Natural killer cell treated with Interleukin-12 subunit alpha and Interleukin-12 subunit beta and Interleukin-15 and Interleukin-18, amount 100 ng/mL, for 72 hours (primary cell): ENCODE measurements around the gene HAGHL. TPM values are rescaled to one million over a fixed set of nuclear protein-coding genes. Genes with fewer than 3 reads are reported as not detected.
"Not testable (repeated sequence)": the region's sequence is repeated elsewhere in the genome, so short reads cannot be mapped to it uniquely, and the experiment has no call there.

Experiments
- ATAC-seq, 2 donors: fragments of 150-1000 bp; cut with Tn5 transposase in 1 of 2; sonication (Bioruptor Pico), chemical (Tn5 transposase) in 1 of 2; 2 replicates each; pipeline ENCODE4 v1.10.0; 2021
- DNase-seq: peaks from one replicate; pipeline ENCODE4 v3.0.0; 2022; ENCODE audit warnings: low spot score
- H3K27ac Mint-ChIP-seq, 2 donors: 1 replicate in 1 of 2; 2 replicates in 1 of 2; pipeline ENCODE4 v1.8.0; 2022; ENCODE audit warnings: mixed read lengths in 2 of 2, mild to moderate bottlenecking in 1 of 2, moderate library complexity in 1 of 2
- H3K27me3 Mint-ChIP-seq, 2 donors: 1 replicate in 1 of 2; 2 replicates in 1 of 2; pipeline ENCODE4 v1.8.0; 2022; ENCODE audit warnings: mixed read lengths in 2 of 2
- H3K36me3 Mint-ChIP-seq: one replicate; pipeline ENCODE4 v1.8.0; 2022; ENCODE audit warnings: mixed read lengths
- H3K4me1 Mint-ChIP-seq, 2 donors: 1 replicate in 1 of 2; 2 replicates in 1 of 2; pipeline ENCODE4 v1.8.0; 2022; ENCODE audit warnings: low read depth in 2 of 2, mixed read lengths in 2 of 2, mild to moderate bottlenecking in 1 of 2
- H3K4me3 Mint-ChIP-seq: one replicate; pipeline ENCODE4 v1.8.0; 2022; ENCODE audit warnings: mixed read lengths
- H3K9me3 Mint-ChIP-seq: 2 replicates; pipeline ENCODE4 v1.8.0; 2022; ENCODE audit warnings: mixed read lengths
- total RNA-seq, 2 donors: library from RNA; stranded (reverse); gene quantifications; one replicate each; pipeline ENCODE4 v1.2.3, GENCODE V29; 2022

HAGHL gene
- total RNA-seq, 2 donors from 2014 or later: 5.4 to 15.3 TPM

DNA sequence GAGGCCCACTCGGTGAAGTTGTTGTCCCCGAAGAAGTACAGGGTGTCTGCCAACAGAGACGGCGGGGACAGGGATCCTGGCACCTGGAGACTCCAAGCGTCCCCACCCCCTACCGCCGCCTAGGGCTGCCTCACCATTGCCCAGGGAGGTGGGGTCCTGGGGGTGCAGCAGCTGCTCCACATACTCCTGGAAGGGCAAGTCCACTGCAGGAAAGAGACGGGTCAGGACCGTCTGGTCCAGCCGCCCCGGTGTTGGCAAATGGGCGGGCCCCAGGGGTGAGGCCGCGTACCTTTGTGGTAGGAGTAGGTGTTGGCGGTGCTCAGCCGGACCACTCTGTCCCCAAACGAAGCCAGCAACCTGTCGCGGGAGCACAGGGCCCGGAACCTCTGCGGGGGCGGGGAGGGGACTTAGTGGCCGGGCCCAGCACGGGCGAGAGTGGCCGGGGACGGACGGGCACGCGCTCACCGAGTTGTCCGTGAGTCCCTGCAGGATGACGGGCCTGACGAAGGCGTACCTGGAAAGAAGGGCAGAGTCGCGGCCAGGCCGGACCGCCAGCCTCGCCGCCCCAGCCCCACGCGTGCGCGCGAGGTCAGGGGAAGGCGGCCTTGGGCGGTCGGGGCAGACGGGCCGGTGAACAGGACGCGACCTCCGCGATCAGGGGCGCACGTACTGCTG lies 43.4 kb upstream of the HAGHL start:
- Mint-ChIP-seq H3K4me3 (peak overlapping the region; percentile 77), H3K9me3 (no peaks in the 10 kb centered on the region), H3K36me3 (no peaks in the 10 kb centered on the region), H3K27me3 (no peaks in the 10 kb centered on the region), H3K4me1 (peaks cover 11 to 13% of the 10 kb centered on the region in 2 donors), H3K27ac (no peak overlapping the region)
- ATAC-seq (no peak), DNase-seq (no peak)

DNA sequence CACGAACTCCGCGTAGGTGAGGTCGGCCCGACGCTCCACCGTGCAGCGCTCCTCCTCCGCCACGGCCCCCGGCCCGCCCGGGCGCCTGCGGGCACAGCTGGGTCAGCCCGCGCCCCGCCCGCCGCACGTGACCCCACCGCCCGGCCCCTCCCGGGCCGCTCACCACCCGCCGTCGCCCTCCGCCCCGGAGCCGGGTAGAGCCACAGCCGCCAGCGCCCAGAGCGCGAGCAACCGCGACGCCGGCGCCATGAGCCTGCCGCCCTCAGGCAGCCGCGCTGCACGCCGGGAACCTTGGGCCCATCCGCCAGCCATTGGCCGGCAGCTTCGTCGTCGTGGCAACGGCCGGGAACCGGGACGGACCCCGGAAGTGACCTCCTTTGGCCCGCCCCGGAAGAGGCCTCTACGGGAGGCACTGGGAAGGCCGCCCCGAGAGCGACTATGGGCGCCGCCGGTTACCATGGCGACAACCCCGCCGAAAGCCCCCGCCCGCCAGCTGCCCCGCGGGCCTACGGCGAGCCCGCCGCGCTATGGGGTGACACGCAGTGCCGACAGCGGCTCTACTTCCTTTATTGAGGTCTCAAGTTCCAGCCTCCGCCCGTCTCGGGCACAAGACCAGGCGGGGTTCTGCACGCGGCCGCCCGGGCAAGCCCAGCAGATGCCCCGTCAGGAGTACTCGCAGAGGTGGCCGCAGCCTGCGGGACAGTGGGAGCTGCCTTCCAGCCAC lies 42.7 kb upstream of the HAGHL start, which contains the start of gene JMJD8:
Gene JMJD8 (minus strand): TSS at position 264 of the 724 bp plus-strand sequence. CDS start 15 bp downstream, at position 249.
- Mint-ChIP-seq H3K36me3 (no peaks in the 10 kb centered on the region), H3K4me1 (peaks cover 9 to 11% of the 10 kb centered on the region in 2 donors), H3K27ac (peak within 1 kb of the TSS in 1 of 2 donors; percentile 44), H3K9me3 (no peaks in the 10 kb centered on the region), H3K27me3 (no peaks in the 10 kb centered on the region), H3K4me3 (peak within 1 kb of the TSS; percentile 77)
- ATAC-seq: peak; percentile 83 to 88
- peak; percentile 98 for DNase-seq

DNA sequence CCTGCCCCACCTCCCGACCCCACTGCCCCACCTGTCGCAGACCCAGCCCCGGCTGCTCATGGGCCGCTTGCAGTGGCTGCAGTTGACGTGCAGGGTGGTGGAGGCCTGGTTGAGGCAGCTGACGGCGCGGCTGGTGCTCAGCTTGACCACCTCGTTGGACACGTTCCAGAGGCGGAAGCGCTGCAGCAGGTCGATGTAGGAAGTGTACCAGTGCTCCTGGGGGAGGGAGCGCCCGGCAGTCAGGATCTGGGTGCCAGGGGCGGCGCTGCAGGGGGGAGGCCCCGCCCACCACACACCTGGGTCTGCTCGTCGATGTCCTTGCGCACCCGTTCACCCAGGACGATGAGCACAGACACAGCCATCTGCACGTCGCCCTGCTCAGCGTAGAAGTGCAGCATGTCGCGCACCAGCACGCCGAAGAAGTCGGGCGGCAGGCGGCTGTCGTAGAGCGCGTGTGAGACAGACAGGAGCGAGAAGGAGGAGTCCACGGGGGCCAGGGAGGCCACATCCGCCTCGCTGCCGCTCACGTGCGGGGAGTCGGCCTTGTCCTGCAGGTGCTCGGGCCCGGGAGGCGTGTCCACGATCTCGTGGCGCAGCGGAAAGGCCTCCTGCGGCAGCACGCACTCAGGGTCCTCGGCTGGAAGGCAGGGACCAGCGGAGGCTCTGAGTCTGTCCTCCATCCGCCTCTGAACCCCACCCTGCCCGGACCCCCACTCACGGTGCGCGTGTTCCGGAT lies 41.8 kb upstream of the HAGHL start:
- no peaks in the 10 kb centered on the region for H3K9me3 Mint-ChIP-seq
- DNase-seq (no peak), ATAC-seq (no peak)
- no peak overlapping the region for H3K4me3 Mint-ChIP-seq
- H3K4me1 Mint-ChIP-seq: peaks cover 4 to 9% of the 10 kb centered on the region in 2 donors
- no peaks in the 10 kb centered on the region for H3K27me3 Mint-ChIP-seq
- peak overlapping the region in 1 of 2 donors; percentile 44 for H3K27ac Mint-ChIP-seq
- no peaks in the 10 kb centered on the region for H3K36me3 Mint-ChIP-seq

DNA sequence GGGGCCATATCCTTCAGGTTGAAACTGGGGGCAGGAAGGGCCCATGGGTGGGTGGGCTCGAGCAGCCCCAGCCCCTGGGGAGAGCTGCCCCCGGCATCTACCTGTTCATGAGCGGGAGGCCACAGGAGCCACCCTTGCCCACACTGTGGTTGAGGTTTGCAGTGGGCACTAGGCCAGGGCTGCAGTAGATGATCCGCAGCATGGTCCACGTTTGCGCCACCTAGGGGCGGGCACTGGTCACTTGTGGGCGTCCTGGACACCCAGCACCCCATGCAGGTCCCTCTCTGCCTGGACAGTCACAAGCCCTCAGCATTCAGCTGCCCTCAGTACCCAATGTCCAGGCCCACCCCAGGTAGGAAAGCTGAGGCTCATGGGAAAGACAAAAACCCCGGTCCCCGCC lies 40.9 kb upstream of the HAGHL start:
- Mint-ChIP-seq H3K36me3 (no peaks in the 10 kb centered on the region), H3K4me3 (no peak overlapping the region), H3K4me1 (peaks cover 4 to 12% of the 10 kb centered on the region in 2 donors), H3K27ac (no peak overlapping the region), H3K9me3 (no peaks in the 10 kb centered on the region), H3K27me3 (no peaks in the 10 kb centered on the region)
- ATAC-seq (no peak), DNase-seq (no peak)

DNA sequence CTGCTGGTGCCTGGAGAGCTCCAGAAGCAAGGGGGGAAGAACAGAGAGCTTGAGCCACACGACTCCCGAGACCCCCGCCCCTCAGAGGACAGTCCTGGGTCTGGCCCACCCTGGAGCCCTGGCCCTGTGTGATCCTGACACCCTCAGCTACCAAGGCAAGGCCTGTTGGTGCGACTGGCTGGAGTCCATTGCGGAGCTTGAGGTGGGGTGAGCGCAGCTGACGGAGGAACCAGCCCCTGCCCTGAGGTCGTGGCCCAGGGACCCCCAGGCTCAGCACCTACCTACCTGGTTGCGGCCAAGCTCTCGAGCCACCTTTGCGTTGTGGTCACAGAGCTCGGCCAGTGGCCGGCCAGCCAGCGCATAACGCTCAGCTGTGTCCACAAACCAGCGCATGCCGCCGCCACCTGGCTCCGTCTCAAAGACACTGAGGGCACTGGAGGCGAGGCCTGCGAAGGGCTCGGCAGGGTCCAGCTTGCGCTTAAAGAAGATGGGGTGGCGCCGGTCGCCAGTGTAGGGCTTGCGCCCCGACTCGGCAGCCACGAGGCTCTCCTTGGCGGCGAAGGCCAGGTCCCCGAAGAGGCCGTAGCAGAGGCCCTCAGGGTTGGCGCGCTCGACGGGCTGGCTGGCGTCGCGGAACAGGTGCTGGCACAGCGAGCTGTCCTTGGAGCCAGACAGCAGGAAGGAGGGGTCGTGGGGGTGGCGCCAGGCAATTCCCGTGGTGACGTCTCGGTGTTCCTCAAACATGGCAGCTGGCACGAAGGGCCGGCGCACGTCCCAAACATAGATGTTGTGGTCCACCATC lies 40.2 kb upstream of the HAGHL start:
- Mint-ChIP-seq H3K4me1 (peaks cover 4 to 10% of the 10 kb centered on the region in 2 donors), H3K9me3 (no peaks in the 10 kb centered on the region), H3K36me3 (no peaks in the 10 kb centered on the region), H3K27ac (no peak overlapping the region), H3K27me3 (no peaks in the 10 kb centered on the region), H3K4me3 (no peak overlapping the region)
- ATAC-seq (no peak), DNase-seq (no peak)

DNA sequence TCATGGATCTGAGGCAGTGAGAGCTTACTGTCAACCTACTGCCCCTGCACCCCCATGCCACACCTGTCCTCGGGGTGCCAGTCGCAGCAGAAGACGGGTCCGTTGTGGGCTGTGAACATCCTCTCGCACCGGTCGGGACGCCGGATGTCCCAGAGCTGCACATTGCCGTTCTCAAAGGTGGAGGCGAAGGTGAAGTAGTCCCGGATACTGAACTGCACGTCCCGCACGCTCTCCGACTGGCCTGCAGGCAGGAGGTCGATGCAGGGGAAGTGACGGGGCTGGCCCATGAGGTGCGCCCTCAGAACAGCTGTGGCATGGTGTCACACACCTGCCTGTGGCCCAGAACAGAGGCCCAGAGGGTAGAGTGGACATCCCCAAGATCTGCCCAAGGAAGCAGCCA lies 39.4 kb upstream of the HAGHL start:
- no peak overlapping the region for H3K27ac Mint-ChIP-seq
- no peak overlapping the region for H3K4me3 Mint-ChIP-seq
- peaks cover 2 to 10% of the 10 kb centered on the region in 2 donors for H3K4me1 Mint-ChIP-seq
- DNase-seq: no peak
- no peaks in the 10 kb centered on the region for H3K9me3 Mint-ChIP-seq
- no peaks in the 10 kb centered on the region for H3K36me3 Mint-ChIP-seq
- no peak for ATAC-seq
- H3K27me3 Mint-ChIP-seq: peaks cover 0 to 3% of the 10 kb centered on the region in 2 donors

DNA sequence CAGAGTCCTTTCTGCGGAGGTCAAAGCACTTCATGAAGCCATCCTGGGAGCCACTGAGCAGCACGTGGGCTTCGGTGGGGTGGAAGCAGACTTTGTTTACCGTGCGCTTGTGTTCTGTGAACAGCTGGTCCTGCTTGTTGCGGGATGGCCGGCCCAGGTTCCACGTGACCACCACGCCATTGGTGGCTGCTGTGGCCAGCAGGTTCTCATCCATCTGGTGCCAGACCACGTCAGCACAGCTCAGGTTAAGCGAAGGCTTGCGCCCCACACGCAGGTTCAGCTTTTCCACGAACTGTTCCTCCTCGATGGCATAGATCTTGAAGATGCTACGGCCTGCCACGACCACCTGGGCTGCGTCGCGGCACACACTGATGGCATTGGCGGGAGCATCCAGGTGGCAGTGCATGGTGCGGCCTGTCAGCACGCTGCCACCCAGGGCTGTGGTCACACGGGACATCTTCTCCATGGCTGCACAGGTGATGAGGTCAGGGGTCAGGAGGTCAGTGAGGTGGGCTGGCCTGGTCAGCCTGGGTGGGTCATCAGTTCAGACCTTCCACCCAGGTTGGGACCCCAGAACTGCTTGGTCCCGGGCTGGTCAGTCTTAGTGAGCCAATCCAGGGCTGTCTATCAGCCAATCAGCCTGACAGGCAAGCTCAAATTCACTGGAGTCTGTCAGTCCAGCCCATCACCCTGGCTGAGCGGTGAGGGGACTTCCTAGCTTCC lies 37.6 kb upstream of the HAGHL start:
- H3K27me3 Mint-ChIP-seq: peaks cover 0 to 6% of the 10 kb centered on the region in 2 donors
- peak overlapping the region; percentile 76 to 90 for H3K27ac Mint-ChIP-seq
- no peak for ATAC-seq
- peak overlapping the region; percentile 92 for H3K4me3 Mint-ChIP-seq
- no peaks in the 10 kb centered on the region for H3K36me3 Mint-ChIP-seq
- H3K4me1 Mint-ChIP-seq: peaks cover 0 to 10% of the 10 kb centered on the region in 2 donors
- no peaks in the 10 kb centered on the region for H3K9me3 Mint-ChIP-seq
- no peak for DNase-seq

DNA sequence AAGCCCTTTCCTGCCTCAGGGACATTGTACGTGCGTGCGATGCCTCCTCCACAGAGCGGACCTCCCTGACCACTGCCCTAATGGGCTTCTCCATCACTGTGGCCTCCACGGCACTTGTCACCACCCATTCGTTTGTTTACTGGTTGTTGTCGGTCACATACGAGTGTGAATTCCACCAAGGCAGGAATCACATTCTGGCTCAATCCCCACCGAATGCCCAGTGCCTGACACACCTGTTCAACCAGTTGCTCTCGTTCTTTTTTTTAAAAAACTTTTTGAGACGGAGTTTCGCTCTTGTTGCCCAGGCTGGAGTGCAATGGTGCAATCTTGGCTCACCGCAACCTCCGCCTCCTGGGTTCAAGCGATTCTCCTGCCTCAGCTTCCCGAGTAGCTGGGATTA lies 35.7 kb upstream of the HAGHL start:
- H3K9me3 Mint-ChIP-seq, DNase-seq, ATAC-seq, H3K36me3 Mint-ChIP-seq, H3K27me3 Mint-ChIP-seq: not testable (repeated sequence)
- peak overlapping the region; percentile 76 to 90 for H3K27ac Mint-ChIP-seq
- peak overlapping the region; percentile 60 for H3K4me3 Mint-ChIP-seq
- H3K4me1 Mint-ChIP-seq: peaks cover 3 to 10% of the 10 kb centered on the region in 2 donors

DNA sequence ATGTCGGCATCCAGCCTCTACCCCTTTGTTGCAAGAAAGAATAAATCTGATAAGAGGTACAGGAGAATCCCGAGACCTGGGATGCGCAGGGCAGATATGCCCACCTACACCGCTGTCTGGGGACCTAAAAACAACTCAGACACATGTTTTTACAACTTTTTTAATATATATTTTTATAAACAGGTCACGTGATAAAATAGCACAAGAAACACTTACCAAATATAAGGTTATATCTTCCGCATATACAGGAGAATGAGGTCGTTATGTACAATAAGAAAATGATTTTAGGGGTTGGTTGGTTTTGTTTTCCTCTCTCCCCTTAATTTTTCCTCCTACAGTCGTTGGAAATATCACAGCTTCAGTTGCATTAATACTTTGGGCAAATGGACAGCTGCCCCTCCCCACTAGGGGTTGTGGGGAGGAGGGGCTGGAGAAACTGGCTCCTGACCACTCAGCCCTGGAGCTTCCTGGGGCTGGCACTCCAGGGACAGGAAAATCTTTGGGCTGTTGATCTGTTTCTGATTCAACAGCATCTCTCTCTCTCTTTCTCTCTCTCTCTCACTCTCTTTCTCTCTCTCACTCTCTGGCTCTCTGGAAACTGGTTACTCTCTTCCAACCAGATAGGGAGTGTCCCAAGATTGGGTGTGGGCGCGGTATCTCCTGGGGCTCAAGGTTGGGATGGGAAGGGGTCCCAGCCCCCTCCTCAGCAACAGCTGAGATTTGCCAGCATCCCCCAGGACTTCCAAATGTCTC lies 34.4 kb upstream of the HAGHL start:
- Mint-ChIP-seq H3K4me1 (peaks cover 3 to 10% of the 10 kb centered on the region in 2 donors), H3K4me3 (peak overlapping the region; percentile 35), H3K36me3 (no peaks in the 10 kb centered on the region), H3K27me3 (peaks cover 0 to 8% of the 10 kb centered on the region in 2 donors), H3K27ac (no peak overlapping the region), H3K9me3 (no peaks in the 10 kb centered on the region)
- ATAC-seq (no peak), DNase-seq (no peak)

- ATAC-seq: no peak
- DNase-seq: no peak
- Mint-ChIP-seq H3K4me3 (no peak overlapping the region), H3K4me1 (peaks cover 3 to 10% of the 10 kb centered on the region in 2 donors), H3K27ac (no peak overlapping the region), H3K9me3 (no peaks in the 10 kb centered on the region), H3K27me3 (peaks cover 0 to 8% of the 10 kb centered on the region in 2 donors), H3K36me3 (no peaks in the 10 kb centered on the region)
Observed at GRCh38 chr16:693364-693763, 33.5 kb upstream of the HAGHL start.

GRCh38 chr16:693766-694165 lies 33.1 kb upstream of the HAGHL start:
- Mint-ChIP-seq H3K4me3 (no peak overlapping the region), H3K9me3 (no peaks in the 10 kb centered on the region), H3K27ac (no peak overlapping the region)

GRCh38 chr16:694187-694862 lies 32.6 kb upstream of the HAGHL start:
- ATAC-seq (no peak), DNase-seq (no peak)
- no peak overlapping the region for H3K4me3 Mint-ChIP-seq
- H3K4me1 Mint-ChIP-seq: peaks cover 3 to 10% of the 10 kb centered on the region in 2 donors
- H3K27ac Mint-ChIP-seq: no peak overlapping the region
- no peaks in the 10 kb centered on the region for H3K9me3 Mint-ChIP-seq
- H3K27me3 Mint-ChIP-seq: peaks cover 0 to 8% of the 10 kb centered on the region in 2 donors
- H3K36me3 Mint-ChIP-seq: no peaks in the 10 kb centered on the region

More at GRCh38 chr16:693766-694165, 33.1 kb upstream of the HAGHL start:
- ATAC-seq (no peak), DNase-seq (no peak)
- H3K27me3 Mint-ChIP-seq: peaks cover 0 to 8% of the 10 kb centered on the region in 2 donors
- peaks cover 3 to 10% of the 10 kb centered on the region in 2 donors for H3K4me1 Mint-ChIP-seq
- H3K36me3 Mint-ChIP-seq: no peaks in the 10 kb centered on the region
